ENCODE results near the gene ZNF652.

DNA sequence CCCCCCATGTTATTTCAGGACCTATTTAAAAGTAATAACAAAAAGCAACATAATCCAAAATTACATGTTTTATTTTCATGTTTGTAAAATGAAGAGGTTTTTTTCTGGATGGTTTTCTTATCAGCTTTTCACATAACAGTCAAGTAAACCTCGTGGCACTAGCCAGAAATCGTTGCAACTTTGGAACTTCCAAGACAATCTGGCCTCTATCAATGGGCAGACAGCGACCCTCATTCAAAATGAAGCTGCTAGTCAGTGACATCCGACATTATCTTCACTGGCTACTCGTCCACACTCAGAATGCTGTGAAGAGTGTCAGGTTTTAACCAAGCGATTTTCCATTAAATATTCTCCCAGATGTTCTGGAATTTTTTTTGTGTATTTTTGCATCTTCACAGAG lies 22.7 kb downstream of the ZNF652 start:
- TF ChIP-seq, protein P1, sequence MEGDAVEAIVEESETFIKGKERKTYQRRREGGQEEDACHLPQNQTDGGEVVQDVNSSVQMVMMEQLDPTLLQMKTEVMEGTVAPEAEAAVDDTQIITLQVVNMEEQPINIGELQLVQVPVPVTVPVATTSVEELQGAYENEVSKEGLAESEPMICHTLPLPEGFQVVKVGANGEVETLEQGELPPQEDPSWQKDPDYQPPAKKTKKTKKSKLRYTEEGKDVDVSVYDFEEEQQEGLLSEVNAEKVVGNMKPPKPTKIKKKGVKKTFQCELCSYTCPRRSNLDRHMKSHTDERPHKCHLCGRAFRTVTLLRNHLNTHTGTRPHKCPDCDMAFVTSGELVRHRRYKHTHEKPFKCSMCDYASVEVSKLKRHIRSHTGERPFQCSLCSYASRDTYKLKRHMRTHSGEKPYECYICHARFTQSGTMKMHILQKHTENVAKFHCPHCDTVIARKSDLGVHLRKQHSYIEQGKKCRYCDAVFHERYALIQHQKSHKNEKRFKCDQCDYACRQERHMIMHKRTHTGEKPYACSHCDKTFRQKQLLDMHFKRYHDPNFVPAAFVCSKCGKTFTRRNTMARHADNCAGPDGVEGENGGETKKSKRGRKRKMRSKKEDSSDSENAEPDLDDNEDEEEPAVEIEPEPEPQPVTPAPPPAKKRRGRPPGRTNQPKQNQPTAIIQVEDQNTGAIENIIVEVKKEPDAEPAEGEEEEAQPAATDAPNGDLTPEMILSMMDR (IDR thresholded peaks at IDR 0.05) = no peak
- TF ChIP-seq EP300 (IDR thresholded peaks at IDR 0.05) = no peak
